Neural progenitor cell (in vitro differentiated cells): ENCODE measurements around the gene C1orf56. TPM values are rescaled to one million over a fixed set of nuclear protein-coding genes. Genes with fewer than 3 reads are reported as not detected.

ENCODE experiments used
- DNase-seq: peaks from one replicate; pipeline ENCODE4 v3.0.0-alpha.2; 2016; ENCODE audit warnings: low spot score
- H2AFZ ChIP-seq: fragments of 200-600 bp; sonication (generic); replicated peaks from 2 replicates; pipeline ENCODE4 v1.6.1; 2016; ENCODE audit warnings: antibody characterized with exemption
- H3F3A ChIP-seq: fragments of 200-600 bp; sonication (generic); 2 replicates; pipeline ENCODE4 v1.6.1; 2016; ENCODE audit warnings: antibody characterized with exemption, low read depth
- H3K27ac ChIP-seq: fragments of 200-600 bp; sonication (generic); 2 replicates; pipeline ENCODE4 v1.5.1; 2016; ENCODE audit warnings: mild to moderate bottlenecking
- H3K27me3 ChIP-seq: fragments of 200-600 bp; sonication (generic); 2 replicates; pipeline ENCODE4 v1.6.1; 2016; ENCODE audit warnings: mild to moderate bottlenecking, moderate library complexity
- H3K36me3 ChIP-seq: fragments of 200-600 bp; sonication (generic); 2 replicates; pipeline ENCODE4 v1.5.1; 2016
- H3K4me1 ChIP-seq: fragments of 200-600 bp; sonication (generic); 2 replicates; pipeline ENCODE4 v1.6.1; 2016; ENCODE audit warnings: mixed run types
- H3K4me2 ChIP-seq: fragments of 200-600 bp; sonication (generic); 2 replicates; pipeline ENCODE4 v1.6.1; 2016
- H3K4me3 ChIP-seq: fragments of 200-600 bp; sonication (generic); 2 replicates; pipeline ENCODE4 v1.5.1; 2016
- H3K79me2 ChIP-seq: fragments of 200-600 bp; sonication (generic); 2 replicates; pipeline ENCODE4 v1.6.1; 2016; ENCODE audit warnings: low read depth
- H3K9ac ChIP-seq: fragments of 200-600 bp; sonication (generic); 2 replicates; pipeline ENCODE4 v1.6.1; 2016
- H3K9me3 ChIP-seq: fragments of 200-600 bp; sonication (generic); 2 replicates; pipeline ENCODE4 v1.5.1; 2016; ENCODE audit warnings: low read depth
- H4K20me1 ChIP-seq: fragments of 200-600 bp; sonication (generic); 2 replicates; pipeline ENCODE4 v1.6.1; 2016; ENCODE audit warnings: low read depth
- H3K27ac Mint-ChIP-seq: 3 replicates; pipeline ENCODE4 v1.8.0; 2021; ENCODE audit warnings: mixed read lengths
- H3K27me3 Mint-ChIP-seq: 2 replicates; pipeline ENCODE4 v1.8.0; 2022; ENCODE audit warnings: low read depth, mild to moderate bottlenecking, inconsistent platforms, moderate library complexity, mixed read lengths; ENCODE audit not compliant: insufficient read depth
- H3K36me3 Mint-ChIP-seq: 3 replicates; pipeline ENCODE4 v1.8.0; 2021; ENCODE audit warnings: mixed read lengths
- H3K4me1 Mint-ChIP-seq: 3 replicates; pipeline ENCODE4 v1.8.0; 2021; ENCODE audit warnings: mixed read lengths
- H3K4me3 Mint-ChIP-seq: 3 replicates; pipeline ENCODE4 v1.8.0; 2021; ENCODE audit warnings: mild to moderate bottlenecking, moderate library complexity, mixed read lengths
- H3K9me3 Mint-ChIP-seq: 3 replicates; pipeline ENCODE4 v1.8.0; 2020; ENCODE audit warnings: mixed read lengths
- CTCF ChIP-seq: fragments of 200-600 bp; sonication (generic); IDR thresholded peaks from 2 replicates; pipeline ENCODE4 v1.5.1; 2017; ENCODE audit warnings: antibody characterized with exemption, mild to moderate bottlenecking
- EZH2 ChIP-seq: fragments of 200-600 bp; sonication (generic); IDR thresholded peaks from 2 replicates; pipeline ENCODE4 v1.6.1; 2017; ENCODE audit warnings: antibody characterized with exemption, mild to moderate bottlenecking, moderate library complexity
- EZH2phosphoT487 ChIP-seq: fragments of 200-600 bp; sonication (generic); IDR thresholded peaks from 2 replicates; pipeline ENCODE4 v1.6.1; 2017; ENCODE audit warnings: antibody characterized with exemption
- total RNA-seq: library from RNA; depleted of rRNA; stranded (reverse); fragments of >200 nt; gene quantifications from 2 replicates; pipeline ENCODE4 v1.2.3, GENCODE V29; 2015; ENCODE audit warnings: low replicate concordance

Gene C1orf56
- total RNA-seq, 1 donor from 2014 or later, result 2.9 TPM

- H2AFZ ChIP-seq, result peak within 1 kb of the TSS; percentile 97
- no peaks in the 10 kb centered on the region for H4K20me1 ChIP-seq
- Mint-ChIP-seq H3K4me1 (peaks cover 49% of the 10 kb centered on the region), H3K27ac (peak within 1 kb of the TSS; percentile 100), H3K9me3 (no peaks in the 10 kb centered on the region), H3K4me3 (peak within 1 kb of the TSS; percentile 97), H3K27me3 (peaks cover 3% of the 10 kb centered on the region), H3K36me3 (peaks cover 3% of the 10 kb centered on the region)
- H3K27ac ChIP-seq, result no peak within 1 kb of the TSS
- H3K4me1 ChIP-seq, result peaks cover 21% of the 10 kb centered on the region
- peak within 1 kb of the TSS; percentile 38 for H3K9ac ChIP-seq
- no peaks in the 10 kb centered on the region for H3K9me3 ChIP-seq
- H3K4me3 ChIP-seq, result peak within 1 kb of the TSS; percentile 76
- H3K4me2 ChIP-seq, result peak within 1 kb of the TSS; percentile 82
- H3K27me3 ChIP-seq, result no peaks in the 10 kb centered on the region
- H3K36me3 ChIP-seq, result no peaks in the 10 kb centered on the region
- peaks cover 11% of the 10 kb centered on the region for H3K79me2 ChIP-seq
- peaks cover 25% of the 10 kb centered on the region for H3F3A ChIP-seq
- peak; percentile 98 for DNase-seq
- no peak for TF ChIP-seq CTCF
- TF ChIP-seq EZH2, result no peak
- no peak for TF ChIP-seq EZH2phosphoT487
Measured at GRCh38 chr1:151008244-151009205, 39.0 kb upstream of the C1orf56 start, which contains the start of gene PRUNE1. PRUNE1 (plus strand) TSS chr1:151008449; CDS start chr1:151008633, 184 bp downstream.

GRCh38 chr1:151009206-151009587 is 38.4 kb upstream of the C1orf56 start:
- DNase-seq, result no peak
- TF ChIP-seq CTCF (no peak), EZH2phosphoT487 (no peak), EZH2 (no peak)
- Histone ChIP-seq H3K9me3 (no peaks in the 10 kb centered on the region), H3K27me3 (no peaks in the 10 kb centered on the region), H3F3A (peaks cover 25% of the 10 kb centered on the region), H3K9ac (no peak overlapping the region), H3K4me2 (peak overlapping the region; percentile 82), H3K27ac (no peak overlapping the region), H3K4me1 (peaks cover 21% of the 10 kb centered on the region), H3K79me2 (peaks cover 11% of the 10 kb centered on the region), H2AFZ (no peak overlapping the region), H4K20me1 (no peaks in the 10 kb centered on the region), H3K4me3 (peak overlapping the region; percentile 76), H3K36me3 (no peaks in the 10 kb centered on the region)
- H3K27me3 Mint-ChIP-seq, result peaks cover 4% of the 10 kb centered on the region
- peaks cover 3% of the 10 kb centered on the region for H3K36me3 Mint-ChIP-seq
- peak overlapping the region; percentile 92 for H3K27ac Mint-ChIP-seq
- no peaks in the 10 kb centered on the region for H3K9me3 Mint-ChIP-seq
- peaks cover 46% of the 10 kb centered on the region for H3K4me1 Mint-ChIP-seq
- H3K4me3 Mint-ChIP-seq, result peak overlapping the region; percentile 97

GRCh38 chr1:151009674-151010345 is 37.7 kb upstream of the C1orf56 start:
- peak overlapping the region; percentile 76 for H3K4me3 ChIP-seq

More at GRCh38 chr1:151009674-151010345, 37.7 kb upstream of the C1orf56 start:
- DNase-seq, result no peak
- Mint-ChIP-seq H3K36me3 (peaks cover 3% of the 10 kb centered on the region), H3K4me1 (peaks cover 42% of the 10 kb centered on the region), H3K27ac (no peak overlapping the region), H3K4me3 (peak overlapping the region; percentile 97), H3K9me3 (no peaks in the 10 kb centered on the region), H3K27me3 (peaks cover 4% of the 10 kb centered on the region)
- Histone ChIP-seq H3K4me2 (peak overlapping the region; percentile 82), H3K27me3 (no peaks in the 10 kb centered on the region), H3K4me1 (peaks cover 21% of the 10 kb centered on the region), H3F3A (peaks cover 25% of the 10 kb centered on the region), H3K9ac (no peak overlapping the region), H2AFZ (no peak overlapping the region), H4K20me1 (no peaks in the 10 kb centered on the region), H3K36me3 (no peaks in the 10 kb centered on the region), H3K27ac (no peak overlapping the region), H3K79me2 (peaks cover 11% of the 10 kb centered on the region), H3K9me3 (no peaks in the 10 kb centered on the region)
- no peak for TF ChIP-seq EZH2
- TF ChIP-seq CTCF, result no peak
- no peak for TF ChIP-seq EZH2phosphoT487
